GM23338 (cell line): ENCODE data around the gene PLXNB2. TPM values are rescaled to one million over a fixed set of nuclear protein-coding genes. Genes with fewer than 3 reads are reported as not detected.

ENCODE experiments used
- ATAC-seq: fragments of 200-7000 bp; cut with Tn5 transposase; 3 replicates; pipeline ENCODE4 v1.9.1; 2020
- DNase-seq: peaks from one replicate; pipeline ENCODE4 v3.0.0-alpha.2; 2015; ENCODE audit warnings: low spot score
- H2AFZ ChIP-seq: fragments of 200-600 bp; sonication (generic); 2 replicates; pipeline ENCODE4 v1.8.0; 2016; ENCODE audit warnings: antibody characterized with exemption, mild to moderate bottlenecking, moderate library complexity
- H3F3A ChIP-seq: fragments of 200-600 bp; sonication (generic); replicated peaks from 2 replicates; pipeline ENCODE4 v1.8.0; 2017; ENCODE audit warnings: antibody characterized with exemption, mixed run types, low read depth
- H3K27ac ChIP-seq: fragments of 200-600 bp; sonication (generic); 2 replicates; pipeline ENCODE4 v1.6.1; 2016; ENCODE audit warnings: low read depth
- H3K27me3 ChIP-seq: fragments of 200-600 bp; sonication (generic); 2 replicates; pipeline ENCODE4 v1.8.0; 2016; ENCODE audit warnings: mild to moderate bottlenecking, mixed run types, moderate library complexity; ENCODE audit not compliant: insufficient read depth
- H3K36me3 ChIP-seq: fragments of 200-600 bp; sonication (generic); 2 replicates; pipeline ENCODE4 v1.8.0; 2016; ENCODE audit warnings: mild to moderate bottlenecking; ENCODE audit not compliant: insufficient read depth
- H3K4me1 ChIP-seq: fragments of 200-600 bp; sonication (generic); 2 replicates; pipeline ENCODE4 v1.8.0; 2016; ENCODE audit warnings: mild to moderate bottlenecking, moderate library complexity; ENCODE audit not compliant: insufficient read depth
- H3K4me2 ChIP-seq: fragments of 200-600 bp; sonication (generic); 2 replicates; pipeline ENCODE4 v1.7.1; 2017; ENCODE audit warnings: mixed run types
- H3K4me3 ChIP-seq: fragments of 200-600 bp; sonication (generic); 2 replicates; pipeline ENCODE4 v1.6.1; 2016; ENCODE audit warnings: mixed run types
- H3K79me2 ChIP-seq: fragments of 200-600 bp; sonication (generic); replicated peaks from 2 replicates; pipeline ENCODE4 v1.8.0; 2017; ENCODE audit warnings: mild to moderate bottlenecking; ENCODE audit not compliant: insufficient read depth
- H3K9me2 ChIP-seq: fragments of 200-600 bp; sonication (generic); 2 replicates; pipeline ENCODE4 v1.8.0; 2017; ENCODE audit not compliant: insufficient read depth
- H4K20me1 ChIP-seq: fragments of 200-600 bp; sonication (generic); replicated peaks from 2 replicates; pipeline ENCODE4 v1.8.0; 2017; ENCODE audit warnings: mild to moderate bottlenecking; ENCODE audit not compliant: insufficient read depth
- H3K27ac Mint-ChIP-seq: 2 replicates; pipeline ENCODE4 v1.8.0; 2020; ENCODE audit warnings: inconsistent platforms, mild to moderate bottlenecking, moderate library complexity, mixed read lengths
- H3K27me3 Mint-ChIP-seq: 3 replicates; pipeline ENCODE4 v1.8.0; 2022; ENCODE audit warnings: low read depth, mild to moderate bottlenecking, moderate library complexity, mixed read lengths, inconsistent platforms; ENCODE audit not compliant: insufficient read depth, poor library complexity
- H3K36me3 Mint-ChIP-seq: 3 replicates; pipeline ENCODE4 v1.8.0; 2021; ENCODE audit warnings: low read depth, mild to moderate bottlenecking, inconsistent platforms, moderate library complexity, mixed read lengths
- H3K4me1 Mint-ChIP-seq: 3 replicates; pipeline ENCODE4 v1.8.0; 2020; ENCODE audit warnings: mild to moderate bottlenecking, inconsistent platforms, mixed read lengths
- H3K4me3 Mint-ChIP-seq: 3 replicates; pipeline ENCODE4 v1.8.0; 2021; ENCODE audit warnings: moderate library complexity, mild to moderate bottlenecking, inconsistent platforms, mixed read lengths
- H3K9me3 Mint-ChIP-seq: 3 replicates; pipeline ENCODE4 v1.8.0; 2020; ENCODE audit warnings: moderate library complexity, mild to moderate bottlenecking, inconsistent platforms, mixed read lengths
- CREB1 ChIP-seq: fragments of 250-450 bp; sonication (Bioruptor Pico); IDR thresholded peaks from 2 replicates; pipeline ENCODE4 v1.5.0; 2020; ENCODE audit warnings: low read depth, mild to moderate bottlenecking, moderate library complexity
- EZH2 ChIP-seq: fragments of 200-600 bp; sonication (generic); IDR thresholded peaks from one replicate; pipeline ENCODE4 v1.8.0; 2017; ENCODE audit warnings: antibody characterized with exemption, mild to moderate bottlenecking, low read depth; ENCODE audit not compliant: unreplicated experiment
- EZH2phosphoT487 ChIP-seq: fragments of 200-600 bp; sonication (generic); IDR thresholded peaks from one replicate; pipeline ENCODE4 v1.8.1; 2018; ENCODE audit warnings: antibody characterized with exemption; ENCODE audit not compliant: unreplicated experiment
- POLR2AphosphoS5 ChIP-seq: IDR thresholded peaks from 2 replicates; pipeline ENCODE4 v1.6.1; 2016; ENCODE audit warnings: antibody characterized with exemption, low read depth
- STAT1 ChIP-seq: IDR thresholded peaks from one replicate; pipeline ENCODE4 v1.6.1; 2016; ENCODE audit warnings: antibody characterized with exemption; ENCODE audit not compliant: unreplicated experiment
- ZNF114 ChIP-seq: fragments of 250-450 bp; sonication (Bioruptor Pico); IDR thresholded peaks from 2 replicates; pipeline ENCODE4 v1.5.0; 2020; ENCODE audit warnings: mild to moderate bottlenecking, moderate library complexity
- ZNF331 ChIP-seq: fragments of 250-450 bp; sonication (Bioruptor Pico); IDR thresholded peaks from 2 replicates; pipeline ENCODE4 v1.5.0; 2020; ENCODE audit warnings: low read depth, mild to moderate bottlenecking, moderate library complexity
- polyA plus RNA-seq: library from polyadenylated mRNA; unstranded; fragments of >200 nt; fragmentation: Nextera tagmentation; extraction: Ambion mirVana; gene quantifications from 2 replicates; pipeline ENCODE4 v1.2.1, GENCODE V29; 2016
- total RNA-seq: library from RNA; depleted of rRNA; stranded (reverse); fragments of >200 nt; shearing (Covaris generic); gene quantifications from 2 replicates; pipeline ENCODE4 v1.2.3, GENCODE V29; 2014
- TF ChIP-seq, protein P1 (sequence below): IDR thresholded peaks from one replicate; pipeline ENCODE4 v1.6.1; 2018; ENCODE audit warnings: antibody characterized with exemption; ENCODE audit not compliant: unreplicated experiment
- TF ChIP-seq, protein P2 (sequence below): IDR thresholded peaks from 2 replicates; pipeline ENCODE4 v1.6.1; 2016; ENCODE audit warnings: antibody characterized with exemption
- TF ChIP-seq, protein P3 (sequence below), 2 experiments: fragments of 200-600 bp in 1 of 2; sonication (generic) in 1 of 2; conservative IDR thresholded peaks; 2 replicates each; pipeline versions ENCODE4 v1.5.1 to v1.6.1; 2016 to 2017; ENCODE audit warnings: antibody characterized with exemption in 2 of 2, low read depth in 2 of 2, mild to moderate bottlenecking in 2 of 2, moderate library complexity in 1 of 2

Gene PLXNB2
- total and polyA plus RNA-seq, 2 experiments from 2014 or later: 29.1 to 66.3 TPM

DNA sequence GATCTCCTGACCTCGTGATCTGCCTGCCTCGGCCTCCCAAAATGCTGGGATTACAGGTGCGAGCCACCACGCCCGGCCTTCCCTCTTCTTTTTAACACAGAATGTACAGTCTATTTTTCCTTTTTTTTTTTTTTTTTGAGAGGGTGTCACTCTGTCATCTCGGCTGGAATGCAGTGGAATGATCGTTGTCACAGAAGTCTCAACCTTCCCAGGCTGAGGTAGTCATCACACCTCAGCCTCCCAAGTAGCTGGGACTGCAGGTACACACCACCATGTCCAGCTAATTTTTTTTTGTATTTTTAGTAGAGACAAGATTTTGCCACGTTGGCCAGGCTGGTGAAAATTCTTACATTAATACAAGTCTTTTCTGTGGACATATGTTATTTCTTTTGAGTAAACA lies 48.7 kb upstream of the PLXNB2 start:
- no peaks in the 10 kb centered on the region for H3K27me3 Mint-ChIP-seq
- no peak for TF ChIP-seq CREB1
- no peak for ATAC-seq
- Histone ChIP-seq H4K20me1 (peaks cover 21% of the 10 kb centered on the region), H3K27me3 (no peaks in the 10 kb centered on the region), H2AFZ (no peak overlapping the region), H3K4me3 (no peak overlapping the region), H3K27ac (no peak overlapping the region; the same call in 1 of the 2 replicates), H3K36me3 (no peaks in the 10 kb centered on the region), H3K4me1 (no peaks in the 10 kb centered on the region), H3K79me2 (peaks cover 67% of the 10 kb centered on the region), H3K4me2 (no peak overlapping the region), H3F3A (no peaks in the 10 kb centered on the region), H3K9me2 (no peaks in the 10 kb centered on the region)
- H3K4me1 Mint-ChIP-seq: no peaks in the 10 kb centered on the region; the same call in 2 of the 3 replicates
- H3K9me3 Mint-ChIP-seq: no peaks in the 10 kb centered on the region
- H3K27ac Mint-ChIP-seq: no peak overlapping the region
- H3K36me3 Mint-ChIP-seq: peaks cover 7% of the 10 kb centered on the region; the same call in 2 of the 3 replicates
- no peak for DNase-seq
- no peak overlapping the region for H3K4me3 Mint-ChIP-seq

DNA sequence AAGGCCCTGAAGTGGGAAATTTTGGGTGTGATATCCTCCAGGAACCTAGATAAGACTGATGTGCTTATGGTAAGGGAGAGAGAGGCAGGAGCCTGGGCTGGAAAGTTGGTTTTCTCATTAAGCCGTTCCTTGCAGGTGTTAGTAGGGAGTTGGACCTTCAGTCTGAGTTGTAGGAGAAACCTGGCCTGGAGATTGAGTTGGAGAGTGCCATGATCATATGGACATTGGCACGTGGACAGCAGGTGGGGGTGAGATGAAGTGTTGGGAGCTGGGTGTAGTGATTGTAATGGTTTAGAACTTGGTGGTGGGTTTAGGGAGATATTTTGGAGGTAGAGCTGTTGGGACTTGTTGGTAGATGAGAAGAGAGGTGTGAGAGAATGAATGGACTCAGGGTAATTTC lies 40.6 kb upstream of the PLXNB2 start:
- Histone ChIP-seq H3F3A (no peaks in the 10 kb centered on the region), H3K27me3 (no peaks in the 10 kb centered on the region), H3K79me2 (peaks cover 40% of the 10 kb centered on the region), H3K9me2 (no peaks in the 10 kb centered on the region), H3K36me3 (no peaks in the 10 kb centered on the region), H4K20me1 (peaks cover 18% of the 10 kb centered on the region), H3K4me3 (no peak overlapping the region), H2AFZ (no peak overlapping the region), H3K27ac (no peak overlapping the region), H3K4me2 (no peak overlapping the region), H3K4me1 (no peaks in the 10 kb centered on the region)
- Mint-ChIP-seq H3K27me3 (no peaks in the 10 kb centered on the region), H3K4me3 (no peak overlapping the region), H3K36me3 (no peaks in the 10 kb centered on the region; the same call in 1 of the 3 replicates), H3K27ac (no peak overlapping the region), H3K9me3 (no peaks in the 10 kb centered on the region), H3K4me1 (no peaks in the 10 kb centered on the region)
- ATAC-seq (no peak), DNase-seq (no peak)
- no peak for TF ChIP-seq ZNF114 (CRISPR knock-in tag)
- TF ChIP-seq, protein P1, sequence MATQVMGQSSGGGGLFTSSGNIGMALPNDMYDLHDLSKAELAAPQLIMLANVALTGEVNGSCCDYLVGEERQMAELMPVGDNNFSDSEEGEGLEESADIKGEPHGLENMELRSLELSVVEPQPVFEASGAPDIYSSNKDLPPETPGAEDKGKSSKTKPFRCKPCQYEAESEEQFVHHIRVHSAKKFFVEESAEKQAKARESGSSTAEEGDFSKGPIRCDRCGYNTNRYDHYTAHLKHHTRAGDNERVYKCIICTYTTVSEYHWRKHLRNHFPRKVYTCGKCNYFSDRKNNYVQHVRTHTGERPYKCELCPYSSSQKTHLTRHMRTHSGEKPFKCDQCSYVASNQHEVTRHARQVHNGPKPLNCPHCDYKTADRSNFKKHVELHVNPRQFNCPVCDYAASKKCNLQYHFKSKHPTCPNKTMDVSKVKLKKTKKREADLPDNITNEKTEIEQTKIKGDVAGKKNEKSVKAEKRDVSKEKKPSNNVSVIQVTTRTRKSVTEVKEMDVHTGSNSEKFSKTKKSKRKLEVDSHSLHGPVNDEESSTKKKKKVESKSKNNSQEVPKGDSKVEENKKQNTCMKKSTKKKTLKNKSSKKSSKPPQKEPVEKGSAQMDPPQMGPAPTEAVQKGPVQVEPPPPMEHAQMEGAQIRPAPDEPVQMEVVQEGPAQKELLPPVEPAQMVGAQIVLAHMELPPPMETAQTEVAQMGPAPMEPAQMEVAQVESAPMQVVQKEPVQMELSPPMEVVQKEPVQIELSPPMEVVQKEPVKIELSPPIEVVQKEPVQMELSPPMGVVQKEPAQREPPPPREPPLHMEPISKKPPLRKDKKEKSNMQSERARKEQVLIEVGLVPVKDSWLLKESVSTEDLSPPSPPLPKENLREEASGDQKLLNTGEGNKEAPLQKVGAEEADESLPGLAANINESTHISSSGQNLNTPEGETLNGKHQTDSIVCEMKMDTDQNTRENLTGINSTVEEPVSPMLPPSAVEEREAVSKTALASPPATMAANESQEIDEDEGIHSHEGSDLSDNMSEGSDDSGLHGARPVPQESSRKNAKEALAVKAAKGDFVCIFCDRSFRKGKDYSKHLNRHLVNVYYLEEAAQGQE: no peak
- no peak for TF ChIP-seq EZH2phosphoT487
- no peak for TF ChIP-seq CREB1
- no peak for TF ChIP-seq ZNF331
- TF ChIP-seq, protein P2, sequence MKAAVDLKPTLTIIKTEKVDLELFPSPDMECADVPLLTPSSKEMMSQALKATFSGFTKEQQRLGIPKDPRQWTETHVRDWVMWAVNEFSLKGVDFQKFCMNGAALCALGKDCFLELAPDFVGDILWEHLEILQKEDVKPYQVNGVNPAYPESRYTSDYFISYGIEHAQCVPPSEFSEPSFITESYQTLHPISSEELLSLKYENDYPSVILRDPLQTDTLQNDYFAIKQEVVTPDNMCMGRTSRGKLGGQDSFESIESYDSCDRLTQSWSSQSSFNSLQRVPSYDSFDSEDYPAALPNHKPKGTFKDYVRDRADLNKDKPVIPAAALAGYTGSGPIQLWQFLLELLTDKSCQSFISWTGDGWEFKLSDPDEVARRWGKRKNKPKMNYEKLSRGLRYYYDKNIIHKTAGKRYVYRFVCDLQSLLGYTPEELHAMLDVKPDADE: no peak
- no peak for TF ChIP-seq STAT1
- no peak for TF ChIP-seq POLR2AphosphoS5
- TF ChIP-seq EZH2: no peak
- TF ChIP-seq, protein P3, sequence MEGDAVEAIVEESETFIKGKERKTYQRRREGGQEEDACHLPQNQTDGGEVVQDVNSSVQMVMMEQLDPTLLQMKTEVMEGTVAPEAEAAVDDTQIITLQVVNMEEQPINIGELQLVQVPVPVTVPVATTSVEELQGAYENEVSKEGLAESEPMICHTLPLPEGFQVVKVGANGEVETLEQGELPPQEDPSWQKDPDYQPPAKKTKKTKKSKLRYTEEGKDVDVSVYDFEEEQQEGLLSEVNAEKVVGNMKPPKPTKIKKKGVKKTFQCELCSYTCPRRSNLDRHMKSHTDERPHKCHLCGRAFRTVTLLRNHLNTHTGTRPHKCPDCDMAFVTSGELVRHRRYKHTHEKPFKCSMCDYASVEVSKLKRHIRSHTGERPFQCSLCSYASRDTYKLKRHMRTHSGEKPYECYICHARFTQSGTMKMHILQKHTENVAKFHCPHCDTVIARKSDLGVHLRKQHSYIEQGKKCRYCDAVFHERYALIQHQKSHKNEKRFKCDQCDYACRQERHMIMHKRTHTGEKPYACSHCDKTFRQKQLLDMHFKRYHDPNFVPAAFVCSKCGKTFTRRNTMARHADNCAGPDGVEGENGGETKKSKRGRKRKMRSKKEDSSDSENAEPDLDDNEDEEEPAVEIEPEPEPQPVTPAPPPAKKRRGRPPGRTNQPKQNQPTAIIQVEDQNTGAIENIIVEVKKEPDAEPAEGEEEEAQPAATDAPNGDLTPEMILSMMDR (conservative IDR thresholded peaks at IDR 0.05; ENCODE audit: low read depth in 2 of 2): no peak
